Measurements from ENCODE around the gene ACOT13.
"Not testable (repeated sequence)": the region's sequence is repeated elsewhere in the genome, so short reads cannot be mapped to it uniquely, and the experiment has no call there.

ACOT13 gene

GRCh38 chr6:24663189-24663588 is 3.7 kb upstream of the ACOT13 start:
- no peak for DNase-seq

GRCh38 chr6:24664046-24664987 is 2.6 kb upstream of the ACOT13 start:
- no peak for DNase-seq

- DNase-seq: peak; percentile 36
Observed at GRCh38 chr6:24666097-24666640, 708 bp upstream of the ACOT13 start.

GRCh38 chr6:24667378-24667803 is 514 bp downstream of the ACOT13 start:
- DNase-seq: no peak

- not testable (repeated sequence) for DNase-seq
Observed at GRCh38 chr6:24668066-24668996, 1.5 kb downstream of the ACOT13 start.

GRCh38 chr6:24668997-24669361 is 2.1 kb downstream of the ACOT13 start:
- DNase-seq: no peak

- not testable (repeated sequence) for DNase-seq
Observed at GRCh38 chr6:24670492-24670891, 3.6 kb downstream of the ACOT13 start.

- not testable (repeated sequence) for DNase-seq
Observed at GRCh38 chr6:24671077-24671476, 4.2 kb downstream of the ACOT13 start.

- no peak for DNase-seq
Observed at GRCh38 chr6:24672620-24673182, 5.8 kb downstream of the ACOT13 start.

- no peak for DNase-seq
Observed at GRCh38 chr6:24673625-24674024, 6.7 kb downstream of the ACOT13 start.

- not testable (repeated sequence) for DNase-seq
Observed at GRCh38 chr6:24678792-24679352, 12.0 kb downstream of the ACOT13 start.

- no peak for DNase-seq
Observed at GRCh38 chr6:24680582-24680981, 13.7 kb downstream of the ACOT13 start.

- DNase-seq: no peak
Observed at GRCh38 chr6:24683297-24684296, 16.7 kb downstream of the ACOT13 start.

GRCh38 chr6:24686408-24686807 is 19.5 kb downstream of the ACOT13 start:
- no peak for DNase-seq

- DNase-seq: no peak
Observed at GRCh38 chr6:24686946-24687345, 20.1 kb downstream of the ACOT13 start.

- no peak for DNase-seq
Observed at GRCh38 chr6:24689964-24690363, 23.1 kb downstream of the ACOT13 start.

GRCh38 chr6:24690593-24690992 is 23.7 kb downstream of the ACOT13 start:
- DNase-seq: no peak

GRCh38 chr6:24691550-24691949 is 24.7 kb downstream of the ACOT13 start:
- no peak for DNase-seq

GRCh38 chr6:24692003-24692402 is 25.1 kb downstream of the ACOT13 start:
- DNase-seq: no peak

- no peak for DNase-seq
Observed at GRCh38 chr6:24692415-24692814, 25.5 kb downstream of the ACOT13 start.

All from activated gamma-delta T cell treated with Interleukin-2 at 50 U/mL for 16 hours (primary cell).